Activated naive CD4-positive, alpha-beta T cell treated with anti-CD3 and anti-CD28 coated beads, Interleukin-2, amount 10 ng/mL, durations not matched to agents 7 days and 5 days (primary cell): ENCODE results near the gene SMAD2.

ENCODE experiments used
- CTCF ChIA-PET: fragments of 350-600 bp; sonication (Branson Sonifier 250); formaldehyde crosslinking; loops from one replicate; lab custom pipeline; 2021; ENCODE audit warnings: antibody characterized with exemption; lab: Charles Lee
- DNase-seq: peaks from one replicate; pipeline ENCODE4 v3.0.0-alpha.2; 2020
- H3K27ac Mint-ChIP-seq: one replicate; pipeline ENCODE4 v1.8.0; 2021; ENCODE audit warnings: mild to moderate bottlenecking, moderate library complexity, mixed read lengths
- H3K27me3 Mint-ChIP-seq: one replicate; pipeline ENCODE4 v1.8.0; 2021; ENCODE audit warnings: mild to moderate bottlenecking, mixed read lengths
- H3K36me3 Mint-ChIP-seq: one replicate; pipeline ENCODE4 v1.8.0; 2021; ENCODE audit warnings: mixed read lengths
- H3K4me1 Mint-ChIP-seq: one replicate; pipeline ENCODE4 v1.8.0; 2021; ENCODE audit warnings: mixed read lengths
- H3K4me3 Mint-ChIP-seq: one replicate; pipeline ENCODE4 v1.8.0; 2021; ENCODE audit warnings: mild to moderate bottlenecking, moderate library complexity, mixed read lengths
- H3K9me3 Mint-ChIP-seq: one replicate; pipeline ENCODE4 v1.8.0; 2021; ENCODE audit warnings: mixed read lengths

The SMAD2 gene

DNA sequence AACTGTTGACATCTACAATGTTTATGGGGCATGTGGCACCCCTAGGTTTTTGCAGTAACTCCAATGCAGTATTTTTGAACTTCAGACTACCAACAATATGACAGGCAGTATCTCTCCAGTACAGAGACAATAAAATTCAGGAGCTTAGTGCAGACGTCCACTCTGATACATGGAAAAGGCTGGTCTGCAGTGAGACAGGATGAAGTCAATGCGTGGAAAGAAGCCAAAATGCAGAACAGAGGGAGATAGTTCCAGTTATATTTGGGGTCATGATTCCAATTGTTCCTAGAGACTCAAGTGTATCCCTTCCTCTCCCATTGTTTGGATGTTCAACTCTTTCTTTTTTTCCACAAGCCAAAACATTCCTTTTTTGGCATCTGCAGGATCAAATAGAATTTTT is 18.7 kb upstream of the SMAD2 start:
- DNase-seq, result no peak
- Mint-ChIP-seq H3K36me3 (no peaks in the 10 kb centered on the region), H3K9me3 (peaks cover 2% of the 10 kb centered on the region), H3K27me3 (peaks cover 17% of the 10 kb centered on the region), H3K27ac (no peak overlapping the region), H3K4me1 (peaks cover 16% of the 10 kb centered on the region), H3K4me3 (no peak overlapping the region)
- CTCF ChIA-PET, result no interaction called here

DNA sequence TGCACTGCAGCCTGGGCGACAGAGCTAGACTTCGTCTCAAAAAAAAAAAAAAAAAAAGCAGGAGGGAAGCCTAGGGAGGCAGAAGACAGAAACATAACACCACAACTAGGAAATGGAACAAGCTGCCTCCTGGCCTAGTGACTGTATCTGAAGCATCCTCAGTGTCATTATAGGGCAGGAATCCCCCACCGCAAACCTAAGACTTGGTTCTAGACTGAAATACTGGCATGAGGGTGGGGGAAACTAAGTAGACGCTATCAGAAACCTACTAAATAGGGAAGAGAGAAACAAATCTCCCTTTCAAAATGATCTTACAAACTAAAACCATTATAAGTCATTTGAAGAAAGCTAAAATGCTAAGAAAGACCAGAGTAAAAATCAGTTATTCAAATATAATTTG is 16.4 kb upstream of the SMAD2 start:
- Mint-ChIP-seq H3K36me3 (no peaks in the 10 kb centered on the region), H3K4me3 (no peak overlapping the region), H3K27ac (no peak overlapping the region), H3K27me3 (peaks cover 25% of the 10 kb centered on the region), H3K4me1 (peaks cover 2% of the 10 kb centered on the region), H3K9me3 (peaks cover 2% of the 10 kb centered on the region)
- CTCF ChIA-PET, result no interaction called here
- no peak for DNase-seq

DNA sequence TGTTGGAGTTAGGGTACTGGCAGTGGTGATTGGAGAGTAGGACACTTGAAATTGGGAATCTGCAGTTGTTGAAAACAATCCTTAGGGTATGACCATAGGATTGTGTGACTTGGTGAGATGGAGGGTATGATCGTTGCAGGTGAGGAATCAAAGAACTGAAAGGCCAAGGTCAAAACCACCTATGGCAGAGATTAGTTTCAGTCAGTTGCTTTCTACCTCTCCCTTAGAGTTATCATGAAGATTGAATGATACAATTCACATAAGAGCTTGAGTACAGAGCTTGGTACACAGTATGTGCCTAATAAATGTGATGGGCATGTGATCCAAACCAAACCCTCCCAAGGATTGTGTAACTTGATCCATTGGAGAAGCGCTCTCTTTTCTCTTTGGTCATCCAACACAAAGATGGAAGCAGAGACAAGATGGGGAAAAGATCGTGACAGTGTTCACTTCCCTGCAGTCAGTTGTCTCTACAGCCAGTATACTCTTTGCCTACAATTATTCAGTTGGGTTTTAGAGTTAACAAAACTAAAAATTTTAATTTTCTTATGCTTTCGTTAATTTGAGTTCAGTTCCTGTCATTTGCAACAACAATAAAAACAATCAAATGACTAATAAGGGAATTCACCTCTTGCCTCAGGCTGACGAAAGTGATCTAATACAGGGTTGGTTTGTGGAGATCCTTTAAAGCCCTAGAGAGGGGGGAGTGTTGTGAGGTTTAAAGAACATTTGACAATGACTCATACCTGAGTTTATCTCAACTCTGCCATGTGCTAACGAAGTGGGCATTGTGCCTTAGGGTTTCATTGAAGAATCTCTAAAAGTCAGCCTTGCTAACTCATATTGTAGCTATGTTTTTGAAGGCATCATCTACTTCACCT is 14.8 kb upstream of the SMAD2 start:
- Mint-ChIP-seq H3K27me3 (peaks cover 26% of the 10 kb centered on the region), H3K4me1 (no peaks in the 10 kb centered on the region), H3K9me3 (peaks cover 2% of the 10 kb centered on the region), H3K4me3 (no peak overlapping the region), H3K27ac (no peak overlapping the region), H3K36me3 (no peaks in the 10 kb centered on the region)
- CTCF ChIA-PET, result interaction anchor here (1.3 kb wide), 1 partner anchor 13 kb away, joined by 3 read pairs; no protein-coding TSS in a partner anchor
- DNase-seq, result no peak

DNA sequence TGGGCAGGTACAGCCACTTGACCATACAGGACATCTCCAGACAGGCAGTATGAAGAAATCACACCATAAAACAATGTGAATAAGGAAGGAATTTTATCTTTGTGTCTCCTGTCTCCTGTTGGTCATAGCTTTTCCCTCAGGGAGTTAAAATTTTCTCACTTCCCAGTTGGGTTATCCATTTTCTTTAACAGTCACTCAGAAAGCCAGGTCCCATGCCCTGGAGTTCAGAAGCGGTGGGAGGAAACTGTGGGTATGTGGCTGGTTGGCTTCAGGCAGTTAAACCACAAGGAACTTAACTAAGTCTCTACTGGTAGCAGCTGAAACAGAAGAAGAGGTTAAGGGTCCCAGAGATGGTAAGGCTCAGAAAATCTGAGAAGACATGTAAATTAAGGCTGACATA is 6.5 kb upstream of the SMAD2 start:
- Mint-ChIP-seq H3K27ac (no peak overlapping the region), H3K27me3 (peaks cover 11% of the 10 kb centered on the region)
- CTCF ChIA-PET, result interaction anchor here (1.0 kb wide), 1 partner anchor 165 kb away, joined by 3 read pairs; no protein-coding TSS in a partner anchor

DNA sequence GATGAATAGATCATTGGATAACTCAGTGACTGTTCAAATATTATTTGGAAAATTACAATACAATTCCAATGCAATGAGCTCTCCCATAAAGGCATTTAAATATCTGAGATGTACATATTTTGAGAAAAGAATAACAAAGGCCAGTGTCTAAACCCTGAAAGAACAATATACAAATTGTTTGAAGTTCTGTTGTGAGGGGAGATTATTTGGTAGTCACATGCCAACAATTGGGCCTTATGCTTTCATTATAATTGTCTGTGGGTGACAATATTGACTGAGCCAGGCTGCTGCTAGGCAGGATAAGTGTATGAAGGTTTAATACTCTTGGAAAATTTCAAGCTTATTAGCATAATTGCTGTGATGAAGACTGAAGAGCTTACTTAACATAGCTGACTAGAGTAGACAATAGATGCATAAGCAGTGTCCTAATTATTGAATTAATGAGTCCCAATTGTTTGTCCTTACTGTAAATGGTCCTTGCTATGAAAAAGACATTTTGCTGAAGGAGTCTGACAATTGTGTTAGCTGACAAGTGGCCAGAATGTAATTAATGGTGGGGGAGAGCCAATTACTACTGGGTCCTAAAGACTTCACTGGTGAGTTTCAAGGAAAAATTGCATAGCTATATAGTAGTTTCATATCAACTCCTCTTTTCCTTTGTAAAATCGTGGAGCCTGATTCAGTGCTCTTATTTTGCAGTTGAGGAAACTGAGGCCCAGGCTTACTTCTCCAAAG is 5.0 kb upstream of the SMAD2 start:
- Mint-ChIP-seq H3K27me3 (peaks cover 10% of the 10 kb centered on the region), H3K36me3 (no peaks in the 10 kb centered on the region), H3K27ac (no peak overlapping the region), H3K4me1 (peaks cover 10% of the 10 kb centered on the region), H3K9me3 (no peaks in the 10 kb centered on the region), H3K4me3 (no peak overlapping the region)
- no peak for DNase-seq
- CTCF ChIA-PET, result interaction anchor here (0.9 kb wide), 1 partner anchor 63 kb away, joined by 4 read pairs; no protein-coding TSS in a partner anchor

More for the DNA sequence above, 6.5 kb upstream of the SMAD2 start:
- Mint-ChIP-seq H3K4me3 (no peak overlapping the region), H3K4me1 (peaks cover 4% of the 10 kb centered on the region), H3K36me3 (no peaks in the 10 kb centered on the region), H3K9me3 (no peaks in the 10 kb centered on the region)
- no peak for DNase-seq

DNA sequence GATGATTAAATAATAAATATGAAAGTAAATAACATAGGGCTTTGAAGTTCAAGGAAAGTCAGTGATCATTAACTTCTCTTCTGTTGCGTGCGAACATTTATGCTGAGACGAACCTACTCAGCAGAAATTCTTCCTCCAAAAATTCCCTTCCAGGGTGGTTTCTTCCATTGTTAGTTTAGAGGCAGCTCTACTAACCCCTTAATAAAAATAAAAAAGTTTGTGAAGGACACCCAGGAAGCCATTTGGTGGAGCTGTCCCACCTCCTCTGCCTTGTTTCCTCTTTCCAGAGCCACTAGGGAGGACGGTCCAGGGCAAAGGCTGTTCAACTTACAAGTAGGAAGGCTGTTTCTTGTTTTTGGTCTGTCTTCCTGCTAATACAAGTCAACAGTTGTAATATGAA is 2.1 kb upstream of the SMAD2 start:
- CTCF ChIA-PET, result interaction anchor here (1.0 to 1.5 kb wide), 3 partner anchors 12 to 160 kb away, joined by 3 to 5 read pairs (median 4); no protein-coding TSS in a partner anchor
- no peak for DNase-seq
- peaks cover 11% of the 10 kb centered on the region for H3K36me3 Mint-ChIP-seq
- H3K4me1 Mint-ChIP-seq, result peaks cover 29% of the 10 kb centered on the region
- H3K27me3 Mint-ChIP-seq, result peaks cover 10% of the 10 kb centered on the region
- H3K27ac Mint-ChIP-seq, result no peak overlapping the region
- no peaks in the 10 kb centered on the region for H3K9me3 Mint-ChIP-seq
- no peak overlapping the region for H3K4me3 Mint-ChIP-seq

DNA sequence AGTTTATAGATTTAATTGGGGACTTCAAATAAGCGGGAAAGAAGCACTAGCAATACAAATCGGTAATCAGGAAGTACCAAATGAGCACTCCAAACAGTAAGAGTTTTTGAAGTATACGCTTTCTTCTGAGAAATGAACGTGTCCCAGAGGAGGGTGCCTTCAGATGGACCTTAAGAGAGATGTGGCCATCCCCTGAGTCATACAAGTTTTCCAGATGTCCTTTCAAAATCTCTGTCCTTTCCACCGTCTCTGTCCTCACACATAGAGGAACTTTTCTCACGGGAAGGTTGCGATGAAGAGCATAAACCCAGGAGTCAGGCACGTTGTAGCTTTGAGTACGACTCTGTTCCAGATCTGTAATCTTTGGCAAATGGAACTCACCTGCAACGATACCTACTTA is 1.7 kb upstream of the SMAD2 start:
- peak overlapping the region; percentile 92 for H3K27ac Mint-ChIP-seq
- peak overlapping the region; percentile 77 for H3K4me3 Mint-ChIP-seq
- H3K4me1 Mint-ChIP-seq, result peaks cover 31% of the 10 kb centered on the region
- CTCF ChIA-PET, result interaction anchor here (1.0 to 1.2 kb wide), 2 partner anchors 12 to 65 kb away, joined by 3 to 4 read pairs; no protein-coding TSS in a partner anchor
- peaks cover 10% of the 10 kb centered on the region for H3K27me3 Mint-ChIP-seq
- no peak for DNase-seq
- peaks cover 13% of the 10 kb centered on the region for H3K36me3 Mint-ChIP-seq
- H3K9me3 Mint-ChIP-seq, result no peaks in the 10 kb centered on the region

DNA sequence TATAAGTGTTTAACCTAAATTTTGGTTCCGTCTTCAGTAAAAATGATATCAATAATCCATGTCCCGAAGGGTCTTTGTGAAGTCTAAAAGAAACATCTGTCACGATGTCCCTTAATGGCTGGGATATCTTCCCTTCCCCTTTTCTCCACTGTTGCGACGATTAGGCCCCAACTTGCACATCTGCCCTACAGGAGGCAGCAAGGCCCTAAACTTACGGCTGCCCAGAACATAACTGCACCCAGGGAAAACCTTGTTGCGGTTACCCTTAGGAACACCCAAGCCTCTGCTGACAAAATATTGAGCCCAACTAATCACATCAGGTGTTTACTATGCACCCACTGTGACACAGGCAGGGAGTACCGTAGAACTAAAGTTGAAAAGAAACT is 1.3 kb upstream of the SMAD2 start:
- CTCF ChIA-PET, result no interaction called here
- DNase-seq, result peak; percentile 41
- Mint-ChIP-seq H3K9me3 (no peaks in the 10 kb centered on the region), H3K27ac (peak overlapping the region; percentile 92), H3K4me3 (peak overlapping the region; percentile 77), H3K27me3 (peaks cover 6% of the 10 kb centered on the region), H3K4me1 (peaks cover 36% of the 10 kb centered on the region), H3K36me3 (peaks cover 13% of the 10 kb centered on the region)

DNA sequence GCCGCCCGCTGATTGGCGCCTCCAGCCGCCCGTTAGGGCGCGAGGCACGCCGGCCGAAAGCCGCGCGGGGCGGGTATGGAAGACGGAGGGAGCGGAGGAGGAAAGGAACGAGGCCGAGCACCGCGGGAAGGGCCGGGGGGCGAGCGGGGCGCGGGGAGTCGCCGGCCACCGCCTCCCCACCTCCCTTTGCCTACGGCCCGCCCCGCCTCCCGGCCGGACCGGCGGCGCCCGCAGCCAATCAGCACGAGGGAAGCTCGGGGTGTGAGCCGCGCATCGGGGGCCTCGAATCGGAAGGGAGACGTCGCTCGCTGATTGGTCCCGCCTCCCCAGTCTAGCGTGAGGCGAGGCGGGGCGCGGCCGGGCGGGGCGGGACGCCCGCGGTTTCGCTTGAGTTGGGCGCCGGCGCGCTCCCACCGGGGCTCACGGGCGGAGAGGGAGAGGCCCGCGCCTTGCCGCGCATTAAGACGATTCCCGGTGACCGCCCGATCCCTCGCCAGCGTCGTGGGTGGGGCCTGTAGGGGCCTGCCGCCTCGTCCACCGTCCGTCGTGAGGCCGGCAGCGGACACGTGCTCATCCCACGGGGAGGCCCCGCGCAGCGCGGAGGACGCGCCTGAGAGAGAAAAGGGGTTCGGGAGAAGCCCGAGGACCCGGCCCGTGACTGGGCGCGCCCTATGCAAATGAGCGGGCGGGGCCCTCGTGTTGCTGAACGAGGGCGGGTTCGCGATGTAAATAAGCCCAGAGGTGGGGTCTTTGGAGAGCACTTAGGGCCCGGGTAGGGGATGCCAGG is 665 bp upstream of the SMAD2 start:
- Mint-ChIP-seq H3K27ac (peak overlapping the region; percentile 92), H3K4me1 (peaks cover 42% of the 10 kb centered on the region), H3K9me3 (no peaks in the 10 kb centered on the region), H3K36me3 (peaks cover 17% of the 10 kb centered on the region), H3K4me3 (peak overlapping the region; percentile 77), H3K27me3 (peaks cover 6% of the 10 kb centered on the region)
- peak; percentile 96 for DNase-seq
- CTCF ChIA-PET, result no interaction called here

DNA sequence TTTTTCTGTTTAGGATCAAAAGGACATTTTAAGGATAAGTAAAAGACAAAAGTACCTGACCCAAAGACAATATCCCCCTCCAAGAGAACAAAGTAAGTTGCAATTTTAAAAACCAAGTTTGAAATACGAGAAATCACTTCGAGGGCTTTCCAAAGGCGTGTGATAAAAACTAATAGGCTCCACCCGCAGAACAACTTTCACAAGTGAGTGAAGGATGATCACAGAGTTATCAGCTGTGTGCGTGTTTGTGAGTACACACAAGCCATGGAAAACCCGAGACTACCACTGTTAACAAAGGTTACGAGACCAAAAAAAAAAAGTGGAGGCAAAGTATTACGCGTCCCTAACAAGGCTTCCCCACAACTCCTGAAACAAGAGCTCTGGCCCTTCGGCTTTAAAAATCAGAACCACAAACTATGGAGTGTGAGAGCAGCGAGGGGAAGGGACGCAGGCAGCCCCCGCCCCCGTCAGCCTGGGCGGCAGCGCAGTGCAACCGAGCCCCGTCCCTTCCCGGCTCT is 719 bp downstream of the SMAD2 start:
- no peak for DNase-seq
- peak overlapping the region; percentile 91 for H3K4me3 Mint-ChIP-seq
- peak overlapping the region; percentile 95 for H3K27ac Mint-ChIP-seq
- peaks cover 55% of the 10 kb centered on the region for H3K4me1 Mint-ChIP-seq
- peaks cover 6% of the 10 kb centered on the region for H3K27me3 Mint-ChIP-seq
- H3K36me3 Mint-ChIP-seq, result peaks cover 23% of the 10 kb centered on the region
- H3K9me3 Mint-ChIP-seq, result no peaks in the 10 kb centered on the region
- CTCF ChIA-PET, result no interaction called here

DNA sequence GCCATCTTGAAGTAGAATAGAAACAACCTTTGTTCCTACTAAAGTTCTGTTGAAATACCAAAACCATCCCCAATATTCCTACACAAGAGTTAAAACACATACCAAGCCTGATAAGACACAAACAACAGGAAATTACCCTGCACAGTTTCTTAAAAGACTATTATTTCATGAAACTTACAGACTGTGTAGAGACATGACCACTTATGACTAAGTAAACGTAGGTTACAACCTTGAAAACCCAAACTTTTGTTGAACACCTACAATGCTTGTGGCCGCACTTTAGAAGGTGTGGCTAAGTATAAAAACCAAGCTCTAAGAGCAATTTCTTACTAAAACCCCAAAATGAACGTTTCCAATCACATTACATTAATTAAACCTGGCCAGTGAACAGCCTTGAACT is 2.0 kb downstream of the SMAD2 start:
- Mint-ChIP-seq H3K4me1 (peaks cover 55% of the 10 kb centered on the region), H3K4me3 (peak overlapping the region; percentile 77), H3K36me3 (peaks cover 23% of the 10 kb centered on the region), H3K9me3 (no peaks in the 10 kb centered on the region), H3K27me3 (no peaks in the 10 kb centered on the region), H3K27ac (peak overlapping the region; percentile 79)
- CTCF ChIA-PET, result interaction anchor here (0.8 kb wide), 1 partner anchor 16 kb away, joined by 3 read pairs; no protein-coding TSS in a partner anchor
- DNase-seq, result no peak

DNA sequence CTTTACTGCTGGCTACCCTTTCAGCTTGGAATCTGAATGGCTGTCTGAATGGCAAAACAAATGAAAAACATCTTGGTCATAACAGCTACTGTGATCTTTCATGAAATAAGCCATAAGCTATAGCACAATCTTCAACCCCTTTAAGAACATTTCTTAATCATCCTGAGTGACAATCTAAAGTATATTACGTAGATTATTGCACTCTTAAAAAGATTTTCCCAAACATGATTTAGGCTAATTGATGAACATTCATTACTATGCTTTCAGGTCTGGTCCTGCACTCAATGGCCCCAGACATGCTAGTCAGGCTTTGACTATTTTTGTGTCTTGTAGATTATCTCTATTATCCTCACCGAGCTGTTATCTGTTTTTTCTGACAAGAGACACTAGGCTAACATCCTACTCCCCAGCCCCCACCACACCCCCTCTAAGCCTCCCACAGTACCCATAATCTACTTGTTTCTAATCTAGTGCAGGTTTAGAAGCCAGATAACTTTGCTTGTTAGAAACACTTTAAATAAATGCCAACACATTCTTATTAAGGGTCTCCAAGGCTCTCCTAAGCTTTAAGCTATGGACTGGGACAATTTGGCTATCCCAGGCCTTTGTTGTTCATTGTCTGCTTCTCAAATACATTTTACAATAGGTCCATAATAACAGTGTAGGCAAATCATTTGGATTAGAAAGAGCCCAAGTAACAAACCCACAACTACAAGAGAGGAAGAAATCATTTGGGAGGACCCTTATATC is 4.2 kb downstream of the SMAD2 start:
- Mint-ChIP-seq H3K9me3 (no peaks in the 10 kb centered on the region), H3K27me3 (no peaks in the 10 kb centered on the region), H3K4me1 (peaks cover 54% of the 10 kb centered on the region), H3K27ac (no peak overlapping the region), H3K4me3 (no peak overlapping the region), H3K36me3 (peaks cover 23% of the 10 kb centered on the region)
- DNase-seq, result no peak
- CTCF ChIA-PET, result interaction anchor here (1.0 kb wide), 1 partner anchor 154 kb away, joined by 3 read pairs; no protein-coding TSS in a partner anchor

DNA sequence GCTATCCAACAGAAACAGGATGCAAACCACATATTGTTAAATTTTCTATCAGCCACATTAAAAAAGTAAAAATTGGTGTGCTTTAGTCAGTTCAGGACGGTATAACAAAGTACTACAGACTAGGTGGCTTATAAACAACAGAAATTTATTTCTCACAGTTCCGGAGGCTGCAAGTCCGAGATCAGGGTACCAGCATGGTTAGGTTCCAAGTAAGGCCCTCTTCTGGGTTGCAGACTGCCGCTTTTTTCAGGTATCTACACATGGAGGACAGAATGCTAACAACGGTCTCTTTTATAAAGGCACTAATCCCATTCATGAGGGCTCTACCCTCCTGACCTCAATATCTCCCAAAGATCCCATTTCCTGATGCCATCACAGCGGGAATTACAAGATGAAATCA is 10.5 kb downstream of the SMAD2 start:
- Mint-ChIP-seq H3K36me3 (peaks cover 29% of the 10 kb centered on the region), H3K4me3 (no peak overlapping the region), H3K27ac (no peak overlapping the region), H3K27me3 (no peaks in the 10 kb centered on the region), H3K4me1 (peaks cover 53% of the 10 kb centered on the region), H3K9me3 (no peaks in the 10 kb centered on the region)
- DNase-seq, result no peak
- CTCF ChIA-PET, result no interaction called here
